ENCODE results near the gene ELFN2.

DNA sequence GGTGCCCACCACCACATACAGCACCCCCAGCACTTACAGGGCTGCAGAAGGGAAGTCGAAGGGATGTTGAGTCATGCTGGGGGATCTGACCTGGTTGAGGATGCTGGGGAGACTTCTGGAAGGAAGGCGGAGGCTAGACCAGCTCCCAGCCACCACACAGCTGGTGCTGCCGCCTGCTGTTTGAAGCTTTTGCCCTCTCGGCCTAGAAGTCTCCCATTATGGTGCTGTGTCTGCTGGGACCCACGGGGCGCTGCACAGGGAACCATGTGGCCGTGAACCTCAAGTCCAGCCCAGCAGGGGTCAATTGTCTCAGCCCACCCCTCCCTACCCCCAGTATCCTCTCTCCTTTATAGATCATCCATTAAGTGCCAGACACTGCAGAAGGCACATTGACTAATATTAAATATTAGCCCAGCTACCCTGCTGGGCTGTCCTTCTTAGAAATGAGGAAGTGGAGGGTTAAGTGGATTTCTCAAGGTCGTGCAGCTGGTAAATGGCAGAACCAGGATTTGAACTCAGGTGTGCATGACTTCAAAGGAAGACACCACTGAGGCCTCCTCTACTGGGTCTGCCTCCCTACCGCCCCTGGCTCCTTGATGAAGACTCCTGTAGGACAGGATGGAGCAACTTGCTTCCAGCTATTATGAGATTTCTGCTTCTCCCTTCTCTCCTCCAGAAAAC, 95.3 kb downstream of the ELFN2 start:
- TF ChIP-seq, protein P1, sequence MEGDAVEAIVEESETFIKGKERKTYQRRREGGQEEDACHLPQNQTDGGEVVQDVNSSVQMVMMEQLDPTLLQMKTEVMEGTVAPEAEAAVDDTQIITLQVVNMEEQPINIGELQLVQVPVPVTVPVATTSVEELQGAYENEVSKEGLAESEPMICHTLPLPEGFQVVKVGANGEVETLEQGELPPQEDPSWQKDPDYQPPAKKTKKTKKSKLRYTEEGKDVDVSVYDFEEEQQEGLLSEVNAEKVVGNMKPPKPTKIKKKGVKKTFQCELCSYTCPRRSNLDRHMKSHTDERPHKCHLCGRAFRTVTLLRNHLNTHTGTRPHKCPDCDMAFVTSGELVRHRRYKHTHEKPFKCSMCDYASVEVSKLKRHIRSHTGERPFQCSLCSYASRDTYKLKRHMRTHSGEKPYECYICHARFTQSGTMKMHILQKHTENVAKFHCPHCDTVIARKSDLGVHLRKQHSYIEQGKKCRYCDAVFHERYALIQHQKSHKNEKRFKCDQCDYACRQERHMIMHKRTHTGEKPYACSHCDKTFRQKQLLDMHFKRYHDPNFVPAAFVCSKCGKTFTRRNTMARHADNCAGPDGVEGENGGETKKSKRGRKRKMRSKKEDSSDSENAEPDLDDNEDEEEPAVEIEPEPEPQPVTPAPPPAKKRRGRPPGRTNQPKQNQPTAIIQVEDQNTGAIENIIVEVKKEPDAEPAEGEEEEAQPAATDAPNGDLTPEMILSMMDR (IDR thresholded peaks at IDR 0.05), result no peak
- no peak for TF ChIP-seq EZH2 (IDR thresholded peaks at IDR 0.05)

Data from neural progenitor cell (in vitro differentiated cells).